OCI-LY3 (cell line): ENCODE results near the gene CABLES1.

Experiments
- H2AFZ ChIP-seq: fragments of 200-600, 300-600 bp; shearing (Covaris generic); 2 replicates; pipeline ENCODE4 v1.6.0; 2014; ENCODE audit warnings: antibody characterized with exemption, low read depth, low read length
- H3K27ac ChIP-seq: fragments of 200-600, 300-600 bp; sonication (generic); 2 replicates; pipeline ENCODE4 v1.5.1; 2014; ENCODE audit warnings: mild to moderate bottlenecking, low read length, moderate library complexity, mixed read lengths
- H3K27me3 ChIP-seq: fragments of 200-600, 300-600 bp; sonication (generic); 2 replicates; pipeline ENCODE4 v1.6.1; 2014; ENCODE audit warnings: low read depth, low read length, mixed read lengths
- H3K36me3 ChIP-seq: fragments of 200-600, 300-600 bp; sonication (generic); replicated peaks from 2 replicates; pipeline ENCODE3; 2014; ENCODE audit warnings: low read depth, low read length, mixed read lengths
- H3K4me1 ChIP-seq: fragments of 300-600, 200-600 bp; sonication (generic); 2 replicates; pipeline ENCODE4 v1.6.1; 2014; ENCODE audit warnings: low read length, mixed read lengths
- H3K4me2 ChIP-seq: fragments of 200-600, 300-600 bp; sonication (generic); 2 replicates; pipeline ENCODE4 v1.6.1; 2014; ENCODE audit warnings: low read length, mixed read lengths
- H3K4me3 ChIP-seq: fragments of 300-600, 200-600 bp; sonication (generic); 2 replicates; pipeline ENCODE4 v1.5.1; 2014; ENCODE audit warnings: antibody characterized with exemption, mild to moderate bottlenecking, low read length, moderate library complexity
- H3K79me2 ChIP-seq: fragments of 300-600, 200-600 bp; shearing (Covaris generic); 2 replicates; pipeline ENCODE4 v1.6.1; 2014; ENCODE audit warnings: mild to moderate bottlenecking, low read length, mixed read lengths
- H3K9ac ChIP-seq: fragments of 300-600, 200-600 bp; shearing (Covaris generic); 2 replicates; pipeline ENCODE4 v1.6.0; 2014; ENCODE audit warnings: mild to moderate bottlenecking, low read length, moderate library complexity
- H3K9me3 ChIP-seq: fragments of 200-600, 300-600 bp; shearing (Covaris generic); 2 replicates; pipeline ENCODE4 v1.6.1; 2014; ENCODE audit warnings: low read length, mixed read lengths; ENCODE audit not compliant: insufficient read depth
- H4K20me1 ChIP-seq: fragments of 200-600, 300-600 bp; sonication (generic); 2 replicates; pipeline ENCODE4 v1.6.1; 2016; ENCODE audit warnings: low read length, mixed read lengths; ENCODE audit not compliant: insufficient read depth
- EZH2phosphoT487 ChIP-seq: fragments of 200-600 bp; shearing (Covaris generic); IDR thresholded peaks from 2 replicates; pipeline ENCODE4 v1.6.1; 2018; ENCODE audit warnings: antibody characterized with exemption, mixed run types, low read depth
- TF ChIP-seq, protein P1 (sequence below): fragments of 200-600, 300-600 bp; sonication (generic); IDR thresholded peaks from 2 replicates; pipeline ENCODE4 v1.5.1; 2014; ENCODE audit warnings: antibody characterized with exemption, low read length, low read depth

CABLES1 gene

DNA sequence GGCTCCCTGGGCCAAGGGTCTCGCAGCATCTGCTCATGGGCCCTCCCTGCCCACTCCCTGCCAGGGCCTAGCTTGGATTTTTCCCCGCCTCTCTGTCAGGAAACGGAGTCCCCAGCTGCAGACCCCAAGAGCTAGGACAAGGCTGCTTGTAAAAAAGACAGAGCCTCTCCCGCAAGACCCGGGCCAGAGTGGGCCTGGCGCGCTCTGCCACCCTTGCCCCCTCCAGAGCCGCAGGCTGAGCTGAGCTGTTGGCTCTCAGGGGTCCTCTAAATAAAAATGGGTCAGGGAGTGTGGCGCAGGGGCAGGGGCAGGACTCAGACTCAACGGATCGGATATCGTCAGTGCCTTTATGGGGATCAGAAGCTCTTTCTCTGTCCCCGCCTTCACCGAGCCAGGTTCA, 112.6 kb downstream of the CABLES1 start:
- Histone ChIP-seq H4K20me1 (no peaks in the 10 kb centered on the region), H3K9ac (no peak overlapping the region), H3K79me2 (no peaks in the 10 kb centered on the region), H3K9me3 (no peaks in the 10 kb centered on the region), H3K36me3 (peaks cover 19% of the 10 kb centered on the region), H3K27ac (no peak overlapping the region), H3K4me2 (no peak overlapping the region), H3K4me1 (peaks cover 6% of the 10 kb centered on the region), H3K27me3 (no peaks in the 10 kb centered on the region), H2AFZ (no peak overlapping the region), H3K4me3 (no peak overlapping the region)
- TF ChIP-seq, protein P1, sequence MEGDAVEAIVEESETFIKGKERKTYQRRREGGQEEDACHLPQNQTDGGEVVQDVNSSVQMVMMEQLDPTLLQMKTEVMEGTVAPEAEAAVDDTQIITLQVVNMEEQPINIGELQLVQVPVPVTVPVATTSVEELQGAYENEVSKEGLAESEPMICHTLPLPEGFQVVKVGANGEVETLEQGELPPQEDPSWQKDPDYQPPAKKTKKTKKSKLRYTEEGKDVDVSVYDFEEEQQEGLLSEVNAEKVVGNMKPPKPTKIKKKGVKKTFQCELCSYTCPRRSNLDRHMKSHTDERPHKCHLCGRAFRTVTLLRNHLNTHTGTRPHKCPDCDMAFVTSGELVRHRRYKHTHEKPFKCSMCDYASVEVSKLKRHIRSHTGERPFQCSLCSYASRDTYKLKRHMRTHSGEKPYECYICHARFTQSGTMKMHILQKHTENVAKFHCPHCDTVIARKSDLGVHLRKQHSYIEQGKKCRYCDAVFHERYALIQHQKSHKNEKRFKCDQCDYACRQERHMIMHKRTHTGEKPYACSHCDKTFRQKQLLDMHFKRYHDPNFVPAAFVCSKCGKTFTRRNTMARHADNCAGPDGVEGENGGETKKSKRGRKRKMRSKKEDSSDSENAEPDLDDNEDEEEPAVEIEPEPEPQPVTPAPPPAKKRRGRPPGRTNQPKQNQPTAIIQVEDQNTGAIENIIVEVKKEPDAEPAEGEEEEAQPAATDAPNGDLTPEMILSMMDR, result no peak

DNA sequence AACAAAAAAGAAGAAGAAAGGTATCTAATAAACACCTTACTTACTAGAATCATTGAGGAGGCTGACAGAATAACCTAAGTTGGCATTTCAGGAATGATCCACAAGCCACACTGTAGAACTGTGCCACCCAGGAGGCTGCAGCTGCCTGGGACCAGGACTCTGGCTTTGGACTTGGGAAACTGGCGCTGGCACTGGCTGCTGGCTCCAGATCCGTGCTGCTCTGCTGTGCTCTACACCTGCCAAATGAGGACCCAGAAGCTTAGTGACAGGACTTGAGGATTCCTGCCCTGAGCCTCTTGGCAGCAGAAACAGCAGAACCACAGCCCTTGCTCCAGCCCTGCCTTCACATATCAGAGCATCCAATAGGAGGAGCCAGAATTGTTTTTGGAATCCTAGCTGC, 113.5 kb downstream of the CABLES1 start:
- TF ChIP-seq, protein P1, result no peak
- TF ChIP-seq EZH2phosphoT487, result no peak
- peaks cover 25% of the 10 kb centered on the region for H3K36me3 ChIP-seq
- H4K20me1 ChIP-seq, result no peaks in the 10 kb centered on the region
- no peaks in the 10 kb centered on the region for H3K4me1 ChIP-seq
- H2AFZ ChIP-seq, result no peak overlapping the region
- no peak overlapping the region for H3K4me3 ChIP-seq
- H3K79me2 ChIP-seq, result no peaks in the 10 kb centered on the region
- no peak overlapping the region for H3K9ac ChIP-seq
- H3K27ac ChIP-seq, result no peak overlapping the region
- H3K9me3 ChIP-seq, result no peaks in the 10 kb centered on the region
- H3K27me3 ChIP-seq, result no peaks in the 10 kb centered on the region
- no peak overlapping the region for H3K4me2 ChIP-seq

DNA sequence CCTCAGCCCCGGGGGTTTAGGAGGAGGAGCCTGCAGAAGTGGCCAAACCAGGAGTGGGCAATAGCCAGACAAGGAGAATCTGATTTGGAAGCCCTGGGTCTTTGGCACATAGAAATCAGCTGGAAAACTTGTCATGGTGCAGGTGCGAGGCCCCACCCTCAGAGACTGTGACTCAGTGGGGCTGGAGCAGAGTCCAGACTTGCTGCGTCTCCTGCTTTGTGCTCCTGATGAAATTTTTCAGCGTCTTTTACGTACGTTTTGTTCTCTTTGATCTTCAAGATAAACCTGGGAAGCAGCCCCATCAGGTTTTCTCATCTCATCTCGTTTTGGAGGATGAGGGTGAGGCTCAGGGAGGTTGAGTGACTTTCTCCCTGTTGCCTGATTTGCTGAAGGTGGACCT, 114.1 kb downstream of the CABLES1 start:
- Histone ChIP-seq H3K27me3 (no peaks in the 10 kb centered on the region), H3K36me3 (peaks cover 24% of the 10 kb centered on the region), H3K4me1 (no peaks in the 10 kb centered on the region), H3K9me3 (no peaks in the 10 kb centered on the region), H2AFZ (no peak overlapping the region), H4K20me1 (no peaks in the 10 kb centered on the region), H3K27ac (no peak overlapping the region), H3K4me2 (no peak overlapping the region), H3K4me3 (no peak overlapping the region), H3K79me2 (no peaks in the 10 kb centered on the region), H3K9ac (no peak overlapping the region)
- no peak for TF ChIP-seq EZH2phosphoT487
- TF ChIP-seq, protein P1, result no peak

DNA sequence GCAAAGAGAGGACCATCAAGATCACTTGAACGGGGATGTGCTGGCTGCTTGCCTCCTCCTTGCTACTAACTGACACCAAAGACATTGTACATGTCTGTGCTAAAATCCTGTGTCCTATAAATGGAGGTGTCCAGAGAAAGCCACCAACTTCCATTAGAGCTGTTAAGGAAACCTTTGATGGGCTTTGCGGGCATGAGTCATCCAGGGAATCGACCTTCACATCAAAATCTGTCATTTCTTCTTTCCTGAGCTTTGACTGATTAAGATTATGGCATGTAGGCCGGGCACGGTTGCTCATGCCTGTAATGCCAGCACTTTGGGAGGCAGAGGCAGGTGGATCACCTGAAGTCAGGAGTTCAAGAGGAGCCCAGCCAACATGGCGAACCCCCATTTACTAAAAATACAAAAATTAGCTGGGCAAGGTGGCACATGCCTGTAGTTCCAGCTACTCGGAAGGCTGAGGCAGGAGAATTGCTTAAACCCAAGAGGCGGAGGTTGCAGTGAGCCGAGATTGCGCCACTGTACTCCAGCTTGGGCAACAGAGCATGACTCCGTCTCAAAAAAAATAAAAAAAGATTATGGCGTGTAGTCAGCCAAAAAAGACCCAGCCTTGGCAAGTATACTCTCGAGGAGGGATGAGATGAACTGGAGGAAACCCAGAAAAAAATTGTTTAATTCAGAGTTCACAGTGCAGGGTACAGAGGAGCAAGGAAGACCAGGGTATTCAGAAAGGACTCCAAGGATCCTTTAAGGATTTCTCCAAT, 115.8 kb downstream of the CABLES1 start:
- Histone ChIP-seq H3K27me3 (no peaks in the 10 kb centered on the region), H3K36me3 (peaks cover 24% of the 10 kb centered on the region), H3K27ac (no peak overlapping the region), H4K20me1 (no peaks in the 10 kb centered on the region), H3K79me2 (no peaks in the 10 kb centered on the region), H3K4me1 (no peaks in the 10 kb centered on the region), H2AFZ (no peak overlapping the region), H3K9ac (no peak overlapping the region), H3K4me3 (no peak overlapping the region), H3K9me3 (no peaks in the 10 kb centered on the region), H3K4me2 (no peak overlapping the region)
- no peak for TF ChIP-seq EZH2phosphoT487
- TF ChIP-seq, protein P1, result no peak
